ENCODE measurements around the gene UBE2J2.

DNA sequence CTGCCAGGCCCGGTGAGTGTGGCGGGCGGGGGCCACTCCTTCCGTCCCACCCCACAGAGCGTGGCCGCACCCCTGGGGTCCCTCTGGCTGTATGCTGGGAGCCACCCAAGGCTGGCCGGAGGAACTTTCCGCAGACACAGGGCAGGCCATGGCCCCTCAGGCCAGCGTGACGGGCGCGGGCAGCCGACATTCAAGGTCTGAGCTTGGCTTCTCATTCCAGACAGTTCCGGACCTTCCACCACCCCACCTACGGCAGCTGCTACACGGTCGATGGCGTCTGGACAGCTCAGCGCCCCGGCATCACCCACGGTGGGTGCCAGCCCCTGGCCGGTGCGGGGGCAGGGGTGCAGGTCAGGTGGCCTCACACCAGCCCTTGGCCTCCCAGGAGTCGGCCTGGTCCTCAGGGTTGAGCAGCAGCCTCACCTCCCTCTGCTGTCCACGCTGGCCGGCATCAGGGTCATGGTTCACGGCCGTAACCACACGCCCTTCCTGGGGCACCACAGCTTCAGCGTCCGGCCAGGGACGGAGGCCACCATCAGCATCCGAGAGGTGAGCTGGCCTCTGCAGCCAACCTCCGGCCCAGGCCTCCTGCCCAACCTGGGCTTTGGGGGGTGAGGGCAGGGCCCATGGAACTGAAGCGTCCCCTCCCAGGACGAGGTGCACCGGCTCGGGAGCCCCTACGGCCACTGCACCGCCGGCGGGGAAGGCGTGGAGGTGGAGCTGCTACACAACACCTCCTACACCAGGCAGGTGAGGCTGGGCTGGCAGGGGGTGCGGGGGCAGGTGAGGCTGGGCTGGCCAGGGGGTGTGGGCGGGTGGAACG lies 13.8 kb upstream of the UBE2J2 start:
- peak; percentile 68 for TF ChIP-seq EGR1 (IDR thresholded peaks at IDR 0.05)
- no peak for TF ChIP-seq EP300 (IDR thresholded peaks at IDR 0.05; ENCODE audit: borderline replicate concordance)
- TF ChIP-seq, protein P1, sequence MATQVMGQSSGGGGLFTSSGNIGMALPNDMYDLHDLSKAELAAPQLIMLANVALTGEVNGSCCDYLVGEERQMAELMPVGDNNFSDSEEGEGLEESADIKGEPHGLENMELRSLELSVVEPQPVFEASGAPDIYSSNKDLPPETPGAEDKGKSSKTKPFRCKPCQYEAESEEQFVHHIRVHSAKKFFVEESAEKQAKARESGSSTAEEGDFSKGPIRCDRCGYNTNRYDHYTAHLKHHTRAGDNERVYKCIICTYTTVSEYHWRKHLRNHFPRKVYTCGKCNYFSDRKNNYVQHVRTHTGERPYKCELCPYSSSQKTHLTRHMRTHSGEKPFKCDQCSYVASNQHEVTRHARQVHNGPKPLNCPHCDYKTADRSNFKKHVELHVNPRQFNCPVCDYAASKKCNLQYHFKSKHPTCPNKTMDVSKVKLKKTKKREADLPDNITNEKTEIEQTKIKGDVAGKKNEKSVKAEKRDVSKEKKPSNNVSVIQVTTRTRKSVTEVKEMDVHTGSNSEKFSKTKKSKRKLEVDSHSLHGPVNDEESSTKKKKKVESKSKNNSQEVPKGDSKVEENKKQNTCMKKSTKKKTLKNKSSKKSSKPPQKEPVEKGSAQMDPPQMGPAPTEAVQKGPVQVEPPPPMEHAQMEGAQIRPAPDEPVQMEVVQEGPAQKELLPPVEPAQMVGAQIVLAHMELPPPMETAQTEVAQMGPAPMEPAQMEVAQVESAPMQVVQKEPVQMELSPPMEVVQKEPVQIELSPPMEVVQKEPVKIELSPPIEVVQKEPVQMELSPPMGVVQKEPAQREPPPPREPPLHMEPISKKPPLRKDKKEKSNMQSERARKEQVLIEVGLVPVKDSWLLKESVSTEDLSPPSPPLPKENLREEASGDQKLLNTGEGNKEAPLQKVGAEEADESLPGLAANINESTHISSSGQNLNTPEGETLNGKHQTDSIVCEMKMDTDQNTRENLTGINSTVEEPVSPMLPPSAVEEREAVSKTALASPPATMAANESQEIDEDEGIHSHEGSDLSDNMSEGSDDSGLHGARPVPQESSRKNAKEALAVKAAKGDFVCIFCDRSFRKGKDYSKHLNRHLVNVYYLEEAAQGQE (IDR thresholded peaks at IDR 0.05; ENCODE audit: low read depth): no peak
- no peak for TF ChIP-seq MAX (IDR thresholded peaks at IDR 0.05)
